Uterus (tissue), 4 donors: Measurements from ENCODE around the gene ZP2. TPM values are rescaled to one million over a fixed set of nuclear protein-coding genes. Genes with fewer than 3 reads are reported as not detected.

Experiments used
- DNase-seq, 2 donors: peaks; one replicate each; pipeline ENCODE4 v3.0.0-alpha.2; 2019 to 2020
- H3K27ac ChIP-seq, 2 donors: fragments of 200-600 bp; sonication (generic); 1 replicate in 1 of 2; 2 replicates in 1 of 2; pipeline ENCODE4 v1.5.1; 2016 to 2018
- H3K27me3 ChIP-seq, 2 donors: fragments of 200-600 bp; sonication (generic); one replicate each; pipeline ENCODE4 v1.5.1; 2018 to 2019; ENCODE audit warnings: control low read depth in 1 of 2
- H3K36me3 ChIP-seq, 2 donors: fragments of 200-600 bp; sonication (generic); one replicate each; pipeline ENCODE4 v1.5.1; 2019; ENCODE audit warnings: control low read depth in 1 of 2
- H3K4me1 ChIP-seq, 2 donors: fragments of 200-600 bp; sonication (generic); one replicate each; pipeline ENCODE4 v1.5.1; 2018 to 2019; ENCODE audit warnings: control low read depth in 1 of 2
- H3K4me3 ChIP-seq, 2 donors: fragments of 200-600 bp; sonication (generic); 1 replicate in 1 of 2; 2 replicates in 1 of 2; pipeline ENCODE4 v1.5.1; 2018 to 2019; ENCODE audit warnings: mild to moderate bottlenecking in 1 of 2
- H3K9me3 ChIP-seq, 2 donors: fragments of 200-600 bp; sonication (generic); one replicate each; pipeline ENCODE4 v1.5.1; 2019; ENCODE audit warnings: control low read depth in 1 of 2
- CTCF ChIP-seq, 4 experiments: fragments of 200-600 bp in 2 of 4; fragments of 450-650 bp in 2 of 4; sonication (generic) in 2 of 4; IDR thresholded peaks; one replicate each; pipeline ENCODE4 v1.5.1; 2016 to 2019; ENCODE audit warnings: antibody characterized with exemption in 4 of 4, mild to moderate bottlenecking in 2 of 4, moderate library complexity in 1 of 4
- POLR2A ChIP-seq, 2 donors: fragments of 450-650 bp; IDR thresholded peaks; one replicate each; pipeline ENCODE4 v1.6.1; 2016; ENCODE audit warnings: antibody characterized with exemption in 2 of 2, mild to moderate bottlenecking in 1 of 2, moderate library complexity in 1 of 2
- intact Hi-C: fragments of 100-400 bp; cut with DNase I; formaldehyde crosslinking; loops from one replicate; pipeline ENCODE4 v1.15.1; 2023; ENCODE audit warnings: low total_unique reads
- total RNA-seq, 4 donors: library from RNA; depleted of rRNA in 3 of 4; stranded (reverse); fragments of >200 nt in 3 of 4; gene quantifications; one replicate each; pipeline versions ENCODE4 v1.1.0 to v1.2.4, GENCODE V29; 2014 to 2023
- donor health status: DM: yes; HTN: yes; CAD: no.

The ZP2 gene
- total RNA-seq, 4 donors from 2014 or later: 3.4 TPM; not detected in 3

GRCh38 chr16:21194771-21195301 lies 16.5 kb downstream of the ZP2 start:
- no peaks in the 10 kb centered on the region for H3K9me3 ChIP-seq
- H3K27me3 ChIP-seq: no peaks in the 10 kb centered on the region
- H3K27ac ChIP-seq: no peak overlapping the region
- no peak for DNase-seq
- H3K36me3 ChIP-seq: no peaks in the 10 kb centered on the region
- H3K4me1 ChIP-seq: no peaks in the 10 kb centered on the region
- intact Hi-C loops: no loop called here
- H3K4me3 ChIP-seq: no peak overlapping the region
- TF ChIP-seq POLR2A (IDR thresholded peaks at IDR 0.05) (no peak), CTCF (IDR thresholded peaks at IDR 0.05) (no peak)

DNA sequence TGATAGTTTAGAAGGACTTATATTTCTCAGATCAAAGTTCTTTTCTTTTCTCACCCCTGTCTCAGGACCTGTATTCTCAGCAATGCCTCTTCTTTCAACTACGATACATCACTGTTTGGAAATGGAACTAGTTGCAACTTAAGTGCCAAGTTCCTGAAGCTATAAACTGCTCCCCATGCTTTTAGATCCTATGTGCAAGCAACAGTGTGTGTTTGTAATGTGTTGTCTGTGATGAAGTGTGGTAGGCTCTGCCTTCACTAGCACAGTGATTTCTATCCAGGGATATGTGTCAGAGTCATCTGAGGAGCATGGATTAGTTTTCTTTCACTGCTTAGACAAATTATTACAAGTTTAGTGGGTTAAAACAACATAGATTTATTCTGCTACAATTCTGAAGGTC lies 18.4 kb downstream of the ZP2 start:
- Histone ChIP-seq H3K36me3 (no peaks in the 10 kb centered on the region), H3K27me3 (no peaks in the 10 kb centered on the region), H3K9me3 (no peaks in the 10 kb centered on the region), H3K4me1 (no peaks in the 10 kb centered on the region), H3K4me3 (no peak overlapping the region), H3K27ac (no peak overlapping the region)
- intact Hi-C loops: no loop called here
- no peak for DNase-seq
- TF ChIP-seq CTCF (IDR thresholded peaks at IDR 0.05): no peak
- no peak for TF ChIP-seq POLR2A (IDR thresholded peaks at IDR 0.05)

DNA sequence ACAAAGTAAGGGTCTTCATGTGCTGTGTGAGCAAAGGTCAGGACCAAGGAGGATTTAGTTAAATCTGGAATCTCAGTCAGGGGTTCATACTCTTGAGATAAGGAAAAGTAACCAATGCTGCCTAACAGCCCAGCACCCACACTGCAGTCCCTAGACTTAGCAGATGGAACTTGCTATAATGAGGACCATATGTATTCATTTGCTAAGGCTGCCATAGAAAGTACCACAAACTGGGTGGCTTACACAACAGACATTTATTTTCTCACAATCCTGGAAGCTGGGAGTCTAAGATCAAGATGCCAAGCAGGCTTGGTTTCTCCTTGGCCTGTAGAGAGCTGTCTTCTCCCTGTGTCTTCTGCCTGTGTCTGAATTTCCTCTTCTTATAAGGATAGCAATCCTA lies 20.8 kb downstream of the ZP2 start:
- Histone ChIP-seq H3K27ac (no peak overlapping the region), H3K4me1 (no peaks in the 10 kb centered on the region), H3K36me3 (no peaks in the 10 kb centered on the region), H3K4me3 (no peak overlapping the region), H3K27me3 (no peaks in the 10 kb centered on the region), H3K9me3 (no peaks in the 10 kb centered on the region)
- DNase-seq: no peak
- TF ChIP-seq POLR2A (IDR thresholded peaks at IDR 0.05): no peak
- TF ChIP-seq CTCF (IDR thresholded peaks at IDR 0.05): no peak
- intact Hi-C loops: no loop called here

DNA sequence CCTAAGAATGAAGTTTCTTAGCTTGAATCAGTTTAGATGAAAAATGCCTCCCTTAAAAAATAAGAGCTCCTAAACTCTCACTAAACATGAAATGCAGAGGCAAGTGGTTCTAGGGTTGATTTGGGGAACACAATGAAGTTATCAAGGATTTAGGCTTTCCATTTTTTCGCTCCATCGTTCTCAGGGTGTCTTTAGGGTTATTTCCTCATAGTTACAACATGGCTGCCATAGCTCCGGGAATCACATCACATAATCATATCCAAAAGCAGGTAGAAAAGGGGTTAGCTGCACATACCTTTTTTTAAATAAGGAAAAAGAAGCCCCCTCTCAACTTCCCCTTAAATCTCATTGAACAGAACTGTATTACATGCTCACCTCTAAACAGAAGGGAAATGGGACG lies 21.4 kb downstream of the ZP2 start:
- no peaks in the 10 kb centered on the region for H3K27me3 ChIP-seq
- no peak overlapping the region for H3K27ac ChIP-seq
- DNase-seq: no peak
- H3K9me3 ChIP-seq: no peaks in the 10 kb centered on the region
- H3K4me1 ChIP-seq: no peaks in the 10 kb centered on the region
- intact Hi-C loops: no loop called here
- no peak overlapping the region for H3K4me3 ChIP-seq
- no peak for TF ChIP-seq CTCF (IDR thresholded peaks at IDR 0.05)
- no peak for TF ChIP-seq POLR2A (IDR thresholded peaks at IDR 0.05)
- no peaks in the 10 kb centered on the region for H3K36me3 ChIP-seq

DNA sequence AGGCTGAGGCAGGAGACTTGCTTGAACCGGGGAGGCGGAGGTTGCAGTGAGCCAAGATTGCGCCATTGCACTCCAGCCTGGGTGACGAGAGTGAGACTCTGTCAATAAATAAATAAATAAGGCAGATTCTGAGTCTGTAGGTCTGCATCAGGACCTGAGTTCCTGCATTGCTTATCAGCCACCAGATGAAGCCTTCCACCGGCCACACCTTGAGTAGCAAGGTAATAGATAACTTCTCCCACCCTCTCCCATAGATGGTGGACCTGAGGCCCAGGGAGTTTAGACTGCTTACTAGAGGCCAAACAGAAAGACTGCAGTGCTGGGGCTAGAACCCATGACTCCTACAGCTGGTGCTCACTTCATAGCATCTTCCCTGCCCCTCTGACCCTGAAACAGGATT lies 22.1 kb downstream of the ZP2 start:
- Histone ChIP-seq H3K27me3 (no peaks in the 10 kb centered on the region), H3K27ac (no peak overlapping the region), H3K9me3 (no peaks in the 10 kb centered on the region), H3K4me3 (no peak overlapping the region), H3K4me1 (no peaks in the 10 kb centered on the region), H3K36me3 (no peaks in the 10 kb centered on the region)
- TF ChIP-seq CTCF (IDR thresholded peaks at IDR 0.05) (no peak), POLR2A (IDR thresholded peaks at IDR 0.05) (no peak)
- intact Hi-C loops: no loop called here
- no peak for DNase-seq
